Fibroblast of the aortic adventitia (primary cell): ENCODE results near the gene SYTL3. TPM values are rescaled to one million over a fixed set of nuclear protein-coding genes. Genes with fewer than 3 reads are reported as not detected.

Source experiments
- DNase-seq: peaks from one replicate; pipeline ENCODE4 v3.0.0-alpha.2; 2010; ENCODE audit warnings: low read depth
- H3K4me3 ChIP-seq: 2 replicates; pipeline ENCODE4 v1.5.1; 2011; ENCODE audit warnings: low read depth, mild to moderate bottlenecking, control low read depth, low read length, moderate library complexity
- CTCF ChIP-seq: IDR thresholded peaks from 2 replicates; pipeline ENCODE4 v1.5.1; 2011; ENCODE audit warnings: mild to moderate bottlenecking, low read length, control low read depth, inconsistent platforms; ENCODE audit not compliant: insufficient read depth
- total RNA-seq: library from RNA; depleted of rRNA; stranded (reverse); fragments of >200 nt; gene quantifications from 2 replicates; pipeline ENCODE4 v1.2.3, GENCODE V29; 2012; ENCODE audit warnings: low replicate concordance

SYTL3 gene
- total RNA-seq, 1 donor: 1.9 TPM

DNA sequence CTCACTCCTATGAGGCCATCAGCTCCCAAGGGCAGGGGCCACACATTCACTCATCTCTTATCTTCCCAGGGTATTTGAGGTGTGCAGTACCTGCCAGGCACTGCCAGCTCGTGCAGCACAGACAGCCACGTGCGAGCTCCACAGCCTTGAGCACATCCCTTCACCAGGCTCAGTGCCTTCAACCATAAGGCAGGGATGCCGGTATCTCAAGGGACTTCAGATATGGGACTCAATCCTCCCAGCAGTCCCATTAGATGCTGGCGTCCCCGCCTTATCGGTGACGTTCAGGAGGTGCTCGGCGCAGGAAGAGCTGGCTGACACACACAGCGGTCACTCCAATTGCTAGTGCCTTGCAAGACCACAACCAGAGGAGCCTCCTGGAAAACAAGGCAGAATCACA is 122.3 kb downstream of the SYTL3 start:
- TF ChIP-seq CTCF: no peak
- no peak overlapping the region for H3K4me3 ChIP-seq
- no peak for DNase-seq

GRCh38 chr6:158772851-158773371 is 123.1 kb downstream of the SYTL3 start:
- no peak for TF ChIP-seq CTCF
- no peak overlapping the region for H3K4me3 ChIP-seq
- DNase-seq: peak; percentile 45

GRCh38 chr6:158773581-158774449 is 124.0 kb downstream of the SYTL3 start:
- no peak overlapping the region for H3K4me3 ChIP-seq
- no peak for TF ChIP-seq CTCF
- no peak for DNase-seq

GRCh38 chr6:158774717-158775449 is 125.0 kb downstream of the SYTL3 start:
- DNase-seq: no peak
- H3K4me3 ChIP-seq: no peak overlapping the region
- TF ChIP-seq CTCF: no peak

DNA sequence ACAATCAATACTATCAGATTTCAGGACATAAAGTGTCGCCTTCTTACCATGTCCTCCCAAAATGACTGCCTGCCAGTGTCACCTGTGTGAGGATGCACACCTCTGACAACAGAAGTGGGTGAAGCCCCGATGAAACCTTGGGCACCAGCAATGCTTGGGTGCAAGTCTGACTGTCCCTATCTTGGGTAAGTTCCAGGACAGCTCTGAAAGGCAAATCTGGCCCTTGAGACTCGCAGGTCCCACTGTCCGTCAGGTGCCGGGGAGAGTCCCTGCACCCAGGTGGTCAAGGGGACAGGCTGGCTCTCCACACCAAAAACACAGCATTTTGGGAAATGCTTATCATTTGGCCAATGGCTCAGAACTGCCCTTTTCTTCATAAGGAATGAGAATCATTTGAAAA is 126.0 kb downstream of the SYTL3 start:
- no peak overlapping the region for H3K4me3 ChIP-seq
- DNase-seq: no peak
- no peak for TF ChIP-seq CTCF

DNA sequence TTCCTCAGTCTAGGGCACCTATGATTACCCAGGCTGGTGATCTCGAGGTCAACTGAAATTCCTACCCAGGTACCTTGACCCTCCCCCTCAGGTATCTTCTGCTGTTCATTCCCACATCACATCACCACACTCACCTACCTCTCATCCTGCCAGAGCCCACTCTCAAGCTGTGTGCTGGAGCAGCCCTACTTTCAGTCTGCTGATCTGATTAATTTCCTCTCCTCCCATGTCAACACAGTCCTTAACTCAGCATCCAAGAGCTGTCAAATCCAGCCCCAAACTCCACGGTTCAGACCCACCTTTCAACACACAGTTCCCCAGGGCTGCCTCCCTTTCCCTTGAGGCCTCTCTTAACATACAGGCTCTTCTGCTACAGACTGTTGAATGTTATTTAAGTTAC is 126.9 kb downstream of the SYTL3 start:
- H3K4me3 ChIP-seq: no peak overlapping the region
- no peak for DNase-seq
- no peak for TF ChIP-seq CTCF
